AG20443 (cell line): ENCODE measurements around the gene STK35.

Experiments
- DNase-seq: peaks from one replicate; pipeline ENCODE4 v3.0.0; 2012; ENCODE audit warnings: low spot score, mixed read lengths

STK35 gene

GRCh38 chr20:2135013-2135412 lies 33.4 kb downstream of the STK35 start:
- DNase-seq: no peak

- no peak for DNase-seq
These were observed 34.6 kb downstream of the STK35 start for GRCh38 chr20:2136275-2136674.

- peak; percentile 91 for DNase-seq
These were observed 36.0 kb downstream of the STK35 start for GRCh38 chr20:2137552-2138201.

- DNase-seq: no peak
These were observed 36.8 kb downstream of the STK35 start for GRCh38 chr20:2138396-2138795.

GRCh38 chr20:2139250-2139649 lies 37.6 kb downstream of the STK35 start:
- DNase-seq: no peak

GRCh38 chr20:2139736-2140135 lies 38.1 kb downstream of the STK35 start:
- no peak for DNase-seq

GRCh38 chr20:2140561-2140960 lies 38.9 kb downstream of the STK35 start:
- DNase-seq: peak; percentile 60

- DNase-seq: no peak
These were observed 40.3 kb downstream of the STK35 start for GRCh38 chr20:2141600-2142575.

GRCh38 chr20:2142649-2143048 lies 41.0 kb downstream of the STK35 start:
- no peak for DNase-seq

GRCh38 chr20:2143594-2143993 lies 42.0 kb downstream of the STK35 start:
- DNase-seq: no peak

- no peak for DNase-seq
These were observed 43.2 kb downstream of the STK35 start for GRCh38 chr20:2144850-2145249.

- DNase-seq: no peak
These were observed 43.7 kb downstream of the STK35 start for GRCh38 chr20:2145376-2145775.

GRCh38 chr20:2146080-2146867 lies 44.6 kb downstream of the STK35 start:
- DNase-seq: no peak

GRCh38 chr20:2149507-2149906 lies 47.9 kb downstream of the STK35 start:
- no peak for DNase-seq

- DNase-seq: no peak
These were observed 49.0 kb downstream of the STK35 start for GRCh38 chr20:2150660-2151059.

GRCh38 chr20:2151858-2152281 lies 50.2 kb downstream of the STK35 start:
- DNase-seq: peak; percentile 88

GRCh38 chr20:2152317-2152716 lies 50.7 kb downstream of the STK35 start:
- DNase-seq: peak; percentile 33

- DNase-seq: no peak
These were observed 51.7 kb downstream of the STK35 start for GRCh38 chr20:2153326-2153725.

- no peak for DNase-seq
These were observed 54.6 kb downstream of the STK35 start for GRCh38 chr20:2156224-2156623.

- no peak for DNase-seq
These were observed 55.3 kb downstream of the STK35 start for GRCh38 chr20:2156666-2157624.

- DNase-seq: no peak
These were observed 60.6 kb downstream of the STK35 start for GRCh38 chr20:2162125-2162822.
